Activated T-cell treated with anti-CD3 and anti-CD28 coated beads, Interleukin-2, amount 50 U/mL, for 4 hours (primary cell): ENCODE data around the gene GRID2. TPM values are rescaled to one million over a fixed set of nuclear protein-coding genes. Genes with fewer than 3 reads are reported as not detected.
"Not testable (repeated sequence)": the region's sequence is repeated elsewhere in the genome, so short reads cannot be mapped to it uniquely, and the experiment has no call there.

ENCODE experiments used
- ATAC-seq, 2 donors: fragments of 200-7000 bp; cut with Tn5 transposase; one replicate each; pipeline ENCODE4 v1.10.0; 2021
- DNase-seq: peaks from one replicate; pipeline ENCODE4 v3.0.0-alpha.2; 2020
- H3K27me3 Mint-ChIP-seq: one replicate; pipeline ENCODE4 v1.8.0; 2021; ENCODE audit warnings: low read depth, mixed read lengths
- H3K36me3 Mint-ChIP-seq: one replicate; pipeline ENCODE4 v1.8.0; 2022; ENCODE audit warnings: mixed read lengths; ENCODE audit not compliant: insufficient read depth
- H3K4me1 Mint-ChIP-seq: one replicate; pipeline ENCODE4 v1.8.0; 2021; ENCODE audit warnings: low read depth, mixed read lengths
- H3K4me3 Mint-ChIP-seq: one replicate; pipeline ENCODE4 v1.8.0; 2021; ENCODE audit warnings: mild to moderate bottlenecking, moderate library complexity, mixed read lengths
- H3K9me3 Mint-ChIP-seq: one replicate; pipeline ENCODE4 v1.8.0; 2021; ENCODE audit warnings: mixed read lengths
- total RNA-seq, 3 donors: library from RNA; stranded (reverse); gene quantifications; one replicate each; pipeline ENCODE4 v1.2.1, GENCODE V29; 2021

GRID2 gene
- total RNA-seq, 3 donors from 2014 or later = 0.22 TPM; not detected in 2

- H3K4me3 Mint-ChIP-seq = no peak overlapping the region
- H3K27me3 Mint-ChIP-seq = no peaks in the 10 kb centered on the region
- peaks cover 28% of the 10 kb centered on the region for H3K9me3 Mint-ChIP-seq
- no peaks in the 10 kb centered on the region for H3K36me3 Mint-ChIP-seq
- DNase-seq = no peak
- H3K4me1 Mint-ChIP-seq = no peaks in the 10 kb centered on the region
- ATAC-seq = no peak
Measured at GRCh38 chr4:92433272-92433758, 129.5 kb downstream of the GRID2 start.

DNA sequence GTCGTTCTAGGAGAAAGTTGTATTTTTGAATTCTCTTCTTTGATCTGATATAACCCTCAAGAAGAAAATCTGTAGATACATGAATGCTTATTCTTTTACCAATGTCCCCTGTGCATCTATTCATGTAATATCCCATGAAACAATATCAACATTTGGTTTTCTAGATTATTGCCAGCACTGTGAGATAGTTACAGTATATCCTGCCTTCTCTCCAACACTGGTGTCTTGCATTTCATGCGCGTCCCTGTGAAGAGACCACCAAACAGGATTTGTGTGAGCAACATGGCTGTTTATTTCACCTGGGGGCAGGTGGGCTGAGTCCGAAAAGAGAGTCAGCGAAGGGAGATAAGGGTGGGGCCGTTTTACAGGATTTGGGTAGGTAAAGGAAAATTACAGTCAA lies 135.0 kb downstream of the GRID2 start:
- peaks cover 28% of the 10 kb centered on the region for H3K9me3 Mint-ChIP-seq
- not testable (repeated sequence) for H3K4me1 Mint-ChIP-seq, H3K36me3 Mint-ChIP-seq, H3K27me3 Mint-ChIP-seq, DNase-seq, ATAC-seq, H3K4me3 Mint-ChIP-seq

DNA sequence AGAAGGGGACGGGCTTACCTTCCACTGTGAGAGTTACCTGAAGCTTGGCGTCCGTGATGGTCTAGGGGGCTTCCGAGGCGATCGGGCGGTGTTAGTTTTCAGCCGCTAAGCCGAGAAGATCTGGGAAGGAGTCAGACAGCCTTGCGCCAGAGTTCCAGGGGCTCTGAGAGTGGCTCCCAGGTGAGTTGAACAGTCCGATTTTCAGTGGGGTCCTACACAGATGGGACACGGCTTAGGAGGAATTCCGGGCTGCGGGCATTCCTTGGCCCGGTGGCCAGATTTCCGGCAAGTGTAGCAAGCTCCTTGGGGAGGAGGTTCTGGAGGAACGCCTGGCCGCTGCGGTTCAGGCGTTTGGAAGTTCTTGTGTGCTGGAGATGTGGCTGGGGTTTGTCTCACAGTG lies 138.4 kb downstream of the GRID2 start:
- not testable (repeated sequence) for H3K27me3 Mint-ChIP-seq, H3K4me3 Mint-ChIP-seq, H3K36me3 Mint-ChIP-seq, ATAC-seq, H3K4me1 Mint-ChIP-seq, DNase-seq
- peaks cover 24% of the 10 kb centered on the region for H3K9me3 Mint-ChIP-seq

GRCh38 chr4:92444143-92444843 lies 140.5 kb downstream of the GRID2 start:
- not testable (repeated sequence) for H3K4me3 Mint-ChIP-seq, H3K27me3 Mint-ChIP-seq, DNase-seq, H3K4me1 Mint-ChIP-seq, H3K36me3 Mint-ChIP-seq, ATAC-seq
- peaks cover 21% of the 10 kb centered on the region for H3K9me3 Mint-ChIP-seq

DNA sequence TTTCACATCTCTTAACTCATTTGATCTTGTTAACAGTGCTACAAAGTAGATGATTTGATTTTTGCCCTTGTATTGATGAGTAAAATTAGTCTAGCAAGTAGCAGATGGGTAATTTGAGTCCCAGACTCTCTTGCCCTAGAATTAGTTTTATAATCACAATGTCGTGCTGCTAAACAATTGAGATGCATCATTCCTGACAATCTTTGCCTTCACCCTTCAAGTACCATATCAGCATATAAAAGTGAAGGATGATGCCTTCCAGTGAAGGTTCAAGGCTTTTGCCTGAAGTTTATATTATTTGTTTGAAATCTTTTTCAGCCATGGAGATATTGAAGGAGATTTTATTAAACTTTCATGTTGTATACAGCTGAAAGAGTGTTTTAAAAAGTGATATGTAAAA lies 141.4 kb downstream of the GRID2 start:
- H3K4me3 Mint-ChIP-seq = no peak overlapping the region
- H3K4me1 Mint-ChIP-seq = no peaks in the 10 kb centered on the region
- H3K36me3 Mint-ChIP-seq = no peaks in the 10 kb centered on the region
- ATAC-seq = no peak
- DNase-seq = no peak
- H3K27me3 Mint-ChIP-seq = no peaks in the 10 kb centered on the region
- peaks cover 21% of the 10 kb centered on the region for H3K9me3 Mint-ChIP-seq

DNA sequence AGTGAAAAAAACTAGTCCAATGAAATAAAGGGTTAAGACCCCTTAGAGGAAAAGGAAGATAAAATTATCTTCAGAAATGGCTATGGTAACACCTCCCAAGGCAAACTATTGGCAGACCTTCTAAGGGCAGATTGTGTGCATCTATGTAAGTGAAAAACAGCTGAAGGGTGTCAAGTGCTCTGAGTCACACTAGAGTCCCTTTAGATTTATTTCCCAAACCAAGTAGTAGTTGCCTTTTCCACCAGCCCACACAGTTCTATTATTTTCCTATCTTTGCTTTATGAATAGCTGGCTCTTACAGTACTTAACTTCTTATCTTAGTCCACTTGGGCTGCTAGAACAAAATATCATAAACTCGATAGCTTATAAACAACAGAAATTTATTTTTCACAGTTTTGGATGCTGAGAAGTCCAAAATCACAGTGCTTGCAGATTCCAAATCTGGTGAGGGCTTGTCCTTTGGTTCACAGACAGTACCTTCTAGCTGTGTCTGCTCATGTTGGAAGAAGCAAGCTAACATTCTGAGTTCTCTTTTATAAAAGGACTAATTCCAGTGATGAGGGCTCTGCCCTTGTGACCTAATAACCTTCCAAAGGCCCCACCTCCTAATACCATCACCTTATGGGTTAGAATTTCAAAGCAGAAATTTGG lies 143.6 kb downstream of the GRID2 start:
- DNase-seq (no peak), ATAC-seq (no peak)
- Mint-ChIP-seq H3K36me3 (no peaks in the 10 kb centered on the region), H3K27me3 (no peaks in the 10 kb centered on the region), H3K4me3 (no peak overlapping the region), H3K4me1 (no peaks in the 10 kb centered on the region), H3K9me3 (peaks cover 12% of the 10 kb centered on the region)

- H3K4me1 Mint-ChIP-seq, H3K27me3 Mint-ChIP-seq, DNase-seq, H3K4me3 Mint-ChIP-seq, H3K36me3 Mint-ChIP-seq, ATAC-seq: not testable (repeated sequence)
- peaks cover 12% of the 10 kb centered on the region for H3K9me3 Mint-ChIP-seq
Measured at GRCh38 chr4:92448176-92448575, 144.4 kb downstream of the GRID2 start.

DNA sequence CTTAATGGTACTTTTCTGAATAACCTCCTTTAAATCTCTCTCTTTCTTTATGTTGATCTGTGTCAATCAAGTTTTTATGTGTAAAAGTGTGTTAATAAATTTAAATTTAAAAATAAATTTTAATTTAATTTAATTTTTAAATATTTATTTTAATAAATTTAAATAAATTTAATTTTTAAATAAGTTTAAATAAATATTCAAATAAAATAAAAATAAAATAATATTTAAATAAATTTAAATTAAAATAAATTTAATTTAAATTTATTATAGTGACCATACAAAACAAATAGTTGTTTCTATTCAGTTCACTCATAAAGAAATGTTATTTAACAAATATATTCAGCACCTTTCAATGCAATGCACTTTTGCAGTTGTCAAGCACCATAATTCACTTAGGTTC lies 146.9 kb downstream of the GRID2 start:
- no peaks in the 10 kb centered on the region for H3K36me3 Mint-ChIP-seq
- no peak for DNase-seq
- no peaks in the 10 kb centered on the region for H3K4me1 Mint-ChIP-seq
- no peaks in the 10 kb centered on the region for H3K27me3 Mint-ChIP-seq
- H3K9me3 Mint-ChIP-seq = peaks cover 3% of the 10 kb centered on the region
- no peak for ATAC-seq
- H3K4me3 Mint-ChIP-seq = no peak overlapping the region

DNA sequence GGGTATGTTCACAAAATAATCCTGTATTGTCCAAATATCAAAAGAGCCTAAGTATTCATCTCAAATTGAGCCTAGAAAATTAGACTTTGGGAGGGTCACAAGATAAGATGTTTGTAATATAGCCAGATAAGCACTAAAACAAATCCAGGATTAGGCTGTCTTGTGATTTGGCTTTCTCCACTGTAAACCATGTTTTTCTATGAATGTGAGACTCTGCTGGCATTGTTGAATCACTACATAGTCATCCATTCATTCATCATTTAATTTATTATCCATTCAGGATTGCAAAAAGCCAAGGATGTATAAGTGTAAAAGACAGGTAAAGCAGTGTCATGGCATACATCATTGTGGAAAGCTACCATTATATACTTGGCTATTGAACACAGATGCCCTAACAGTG lies 148.0 kb downstream of the GRID2 start:
- no peak for ATAC-seq
- H3K4me3 Mint-ChIP-seq = no peak overlapping the region
- peaks cover 3% of the 10 kb centered on the region for H3K9me3 Mint-ChIP-seq
- DNase-seq = no peak
- no peaks in the 10 kb centered on the region for H3K4me1 Mint-ChIP-seq
- H3K27me3 Mint-ChIP-seq = no peaks in the 10 kb centered on the region
- H3K36me3 Mint-ChIP-seq = no peaks in the 10 kb centered on the region

DNA sequence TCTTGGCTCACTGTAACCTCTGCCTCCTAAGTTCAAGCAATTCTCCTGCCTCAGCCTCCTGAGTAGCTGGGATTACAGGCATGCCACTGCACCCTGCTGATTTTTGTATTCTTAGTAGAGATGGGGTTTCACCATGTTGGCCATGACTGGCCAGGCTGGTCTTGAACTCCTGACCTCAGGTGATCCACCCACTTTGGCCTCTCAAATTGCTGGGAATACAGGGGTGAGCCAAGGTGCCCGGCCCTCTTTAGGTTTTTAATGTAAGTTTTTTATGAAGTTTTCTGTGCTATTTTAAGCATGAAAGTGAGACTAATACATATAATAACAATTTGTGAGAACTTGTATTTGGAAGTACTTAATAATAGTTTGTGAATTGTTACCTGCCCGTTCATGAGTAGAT lies 148.6 kb downstream of the GRID2 start:
- H3K36me3 Mint-ChIP-seq = not testable (repeated sequence)

GRCh38 chr4:92455329-92455839 lies 151.6 kb downstream of the GRID2 start:
- ATAC-seq (no peak), DNase-seq (no peak)
- Mint-ChIP-seq H3K9me3 (peaks cover 3% of the 10 kb centered on the region), H3K4me3 (no peak overlapping the region), H3K4me1 (no peaks in the 10 kb centered on the region), H3K36me3 (no peaks in the 10 kb centered on the region), H3K27me3 (no peaks in the 10 kb centered on the region)

More for the DNA sequence above, 148.6 kb downstream of the GRID2 start:
- ATAC-seq, H3K27me3 Mint-ChIP-seq, H3K4me1 Mint-ChIP-seq, H3K4me3 Mint-ChIP-seq, H3K9me3 Mint-ChIP-seq, DNase-seq: not testable (repeated sequence)

DNA sequence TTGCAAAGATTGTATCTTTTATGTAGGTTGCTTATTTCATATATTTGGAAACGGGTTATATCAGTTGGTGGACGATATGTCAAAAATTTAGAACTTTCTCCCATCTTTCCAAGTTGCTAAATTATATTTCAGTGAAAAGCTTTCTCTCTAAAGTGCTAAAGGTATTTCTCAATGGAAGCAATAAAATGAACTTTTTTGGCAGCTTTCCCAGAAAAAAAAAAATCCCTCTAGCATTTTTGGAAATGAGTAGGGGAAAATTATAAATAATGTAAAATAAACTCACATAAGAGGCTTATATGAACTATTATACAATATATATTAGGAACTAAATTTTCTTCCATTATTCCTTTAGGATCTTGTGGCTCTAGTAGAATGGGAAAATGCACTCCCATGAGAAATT lies 152.2 kb downstream of the GRID2 start:
- Mint-ChIP-seq H3K27me3 (no peaks in the 10 kb centered on the region), H3K9me3 (peaks cover 3% of the 10 kb centered on the region)

DNA sequence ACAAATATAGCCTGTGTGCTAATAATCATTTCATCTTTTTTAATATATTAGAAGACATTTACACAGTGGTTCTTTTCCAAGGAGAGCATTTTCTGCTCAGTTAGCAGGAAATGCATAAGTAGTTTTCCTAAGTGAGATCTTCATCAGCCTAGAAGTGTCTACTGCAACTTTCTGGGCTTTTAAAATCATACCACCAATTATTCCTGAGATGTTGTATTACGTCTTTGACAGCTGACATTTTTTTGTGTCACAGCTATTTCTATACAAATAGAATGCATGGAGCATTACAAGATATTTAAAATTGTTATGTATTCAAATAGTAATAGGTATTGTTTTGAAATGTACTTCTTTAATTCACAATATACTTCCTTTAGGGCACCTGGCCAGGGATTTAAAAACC lies 158.0 kb downstream of the GRID2 start:
- no peak for DNase-seq
- ATAC-seq = no peak
- Mint-ChIP-seq H3K9me3 (no peaks in the 10 kb centered on the region), H3K36me3 (no peaks in the 10 kb centered on the region), H3K4me1 (no peaks in the 10 kb centered on the region), H3K4me3 (no peak overlapping the region), H3K27me3 (no peaks in the 10 kb centered on the region)

More for the DNA sequence above, 152.2 kb downstream of the GRID2 start:
- ATAC-seq (no peak), DNase-seq (no peak)
- Mint-ChIP-seq H3K4me1 (no peaks in the 10 kb centered on the region), H3K4me3 (no peak overlapping the region), H3K36me3 (no peaks in the 10 kb centered on the region)

DNA sequence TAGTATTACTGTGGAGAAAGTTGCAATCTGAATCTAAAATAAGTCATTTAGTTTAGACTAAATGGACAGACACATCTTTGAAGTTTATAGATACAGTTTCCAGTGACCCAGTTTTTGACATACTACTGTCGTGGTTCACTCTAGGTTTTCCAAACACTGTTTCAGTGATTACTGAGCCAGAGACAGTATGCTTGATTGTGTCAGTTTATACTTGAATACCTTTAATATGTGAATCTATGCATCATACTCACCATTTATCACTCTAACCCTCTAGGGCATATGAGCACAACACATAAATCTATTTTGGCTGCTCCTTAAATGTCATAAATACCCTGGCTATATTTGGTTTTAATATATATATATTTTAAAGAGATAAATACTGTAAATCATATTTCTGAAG lies 173.5 kb downstream of the GRID2 start:
- Mint-ChIP-seq H3K9me3 (peaks cover 3% of the 10 kb centered on the region), H3K36me3 (no peaks in the 10 kb centered on the region), H3K4me3 (no peak overlapping the region), H3K4me1 (no peaks in the 10 kb centered on the region), H3K27me3 (no peaks in the 10 kb centered on the region)
- ATAC-seq = no peak
- no peak for DNase-seq

DNA sequence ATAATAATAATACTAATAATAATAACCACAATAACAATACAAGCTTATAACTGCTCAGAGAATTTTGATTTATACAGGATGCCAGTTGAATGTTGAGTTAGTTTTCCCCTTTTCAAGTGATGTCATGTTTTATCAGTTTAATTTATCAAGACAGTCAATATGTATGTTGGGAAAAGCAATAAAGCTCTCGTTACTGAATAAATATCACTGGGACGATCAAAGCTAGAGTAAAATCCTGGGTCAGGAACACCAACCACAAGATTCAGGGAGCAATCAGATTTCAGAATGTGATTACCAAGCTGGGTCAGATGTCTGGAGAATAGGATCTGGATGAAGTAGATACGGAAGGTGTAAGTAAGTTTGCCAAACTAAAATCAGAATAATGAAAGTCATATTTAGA lies 179.6 kb downstream of the GRID2 start:
- Mint-ChIP-seq H3K27me3 (no peaks in the 10 kb centered on the region), H3K4me3 (no peak overlapping the region), H3K36me3 (no peaks in the 10 kb centered on the region), H3K9me3 (peaks cover 13% of the 10 kb centered on the region), H3K4me1 (no peaks in the 10 kb centered on the region)
- ATAC-seq = no peak
- no peak for DNase-seq
